OCI-LY1 (cell line): ENCODE results near the gene FUT4.

Source experiments
- CTCF ChIP-seq: fragments of 200-600 bp; sonication (generic), shearing (Covaris generic); IDR thresholded peaks from 2 replicates; pipeline ENCODE4 v1.5.1; 2017; ENCODE audit warnings: mild to moderate bottlenecking, antibody characterized with exemption, low read length, moderate library complexity, mixed read lengths
- EZH2 ChIP-seq: fragments of 200-600 bp; sonication (generic), shearing (Covaris generic); IDR thresholded peaks from 2 replicates; pipeline ENCODE4 v1.8.0; 2017; ENCODE audit warnings: borderline replicate concordance, mixed run types, mild to moderate bottlenecking, antibody characterized with exemption, low read length, moderate library complexity, mixed read lengths

- TF ChIP-seq EZH2 = no peak
- no peak for TF ChIP-seq CTCF
Measured at GRCh38 chr11:94533696-94534630, 9.8 kb upstream of the FUT4 start.
